Osteocyte (in vitro differentiated cells): ENCODE data around the gene USP21. TPM values are rescaled to one million over a fixed set of nuclear protein-coding genes. Genes with fewer than 3 reads are reported as not detected.

Experiments used
- DNase-seq: peaks from one replicate; pipeline ENCODE4 v3.0.0; 2021; ENCODE audit warnings: mixed read lengths; ENCODE audit not compliant: unreplicated experiment; ENCODE audit errors: extremely low spot score
- H3K27ac Mint-ChIP-seq: one replicate; pipeline ENCODE4 v1.8.0; 2021; ENCODE audit warnings: mild to moderate bottlenecking, mixed read lengths; ENCODE audit not compliant: unreplicated experiment
- H3K27me3 Mint-ChIP-seq: one replicate; pipeline ENCODE4 v1.8.0; 2021; ENCODE audit warnings: mixed read lengths; ENCODE audit not compliant: unreplicated experiment
- H3K36me3 Mint-ChIP-seq: one replicate; pipeline ENCODE4 v1.8.0; 2021; ENCODE audit warnings: mixed read lengths; ENCODE audit not compliant: unreplicated experiment
- H3K4me1 Mint-ChIP-seq: one replicate; pipeline ENCODE4 v1.8.0; 2021; ENCODE audit warnings: mixed read lengths; ENCODE audit not compliant: unreplicated experiment
- H3K4me3 Mint-ChIP-seq: one replicate; pipeline ENCODE4 v1.8.0; 2021; ENCODE audit warnings: mild to moderate bottlenecking, moderate library complexity, mixed read lengths; ENCODE audit not compliant: unreplicated experiment
- H3K9me3 Mint-ChIP-seq: one replicate; pipeline ENCODE4 v1.8.0; 2021; ENCODE audit warnings: mixed read lengths; ENCODE audit not compliant: unreplicated experiment
- total RNA-seq: library from RNA; stranded (reverse); gene quantifications from 2 replicates; pipeline ENCODE4 v1.2.1, GENCODE V29; 2021
- TF ChIP-seq, protein P1 (sequence below): fragments of 200-600 bp; sonication (generic); IDR thresholded peaks from 2 replicates; pipeline ENCODE4 v1.5.0; 2021; ENCODE audit warnings: antibody characterized with exemption, mild to moderate bottlenecking, moderate library complexity

Gene USP21
- total RNA-seq, 1 donor from 2014 or later, result 27.5 TPM

- Mint-ChIP-seq H3K4me1 (peaks cover 32% of the 10 kb centered on the region), H3K4me3 (peak overlapping the region; percentile 87), H3K27ac (no peak overlapping the region), H3K9me3 (no peaks in the 10 kb centered on the region), H3K27me3 (no peaks in the 10 kb centered on the region), H3K36me3 (peaks cover 20% of the 10 kb centered on the region)
- DNase-seq, result no peak
- TF ChIP-seq, protein P1, sequence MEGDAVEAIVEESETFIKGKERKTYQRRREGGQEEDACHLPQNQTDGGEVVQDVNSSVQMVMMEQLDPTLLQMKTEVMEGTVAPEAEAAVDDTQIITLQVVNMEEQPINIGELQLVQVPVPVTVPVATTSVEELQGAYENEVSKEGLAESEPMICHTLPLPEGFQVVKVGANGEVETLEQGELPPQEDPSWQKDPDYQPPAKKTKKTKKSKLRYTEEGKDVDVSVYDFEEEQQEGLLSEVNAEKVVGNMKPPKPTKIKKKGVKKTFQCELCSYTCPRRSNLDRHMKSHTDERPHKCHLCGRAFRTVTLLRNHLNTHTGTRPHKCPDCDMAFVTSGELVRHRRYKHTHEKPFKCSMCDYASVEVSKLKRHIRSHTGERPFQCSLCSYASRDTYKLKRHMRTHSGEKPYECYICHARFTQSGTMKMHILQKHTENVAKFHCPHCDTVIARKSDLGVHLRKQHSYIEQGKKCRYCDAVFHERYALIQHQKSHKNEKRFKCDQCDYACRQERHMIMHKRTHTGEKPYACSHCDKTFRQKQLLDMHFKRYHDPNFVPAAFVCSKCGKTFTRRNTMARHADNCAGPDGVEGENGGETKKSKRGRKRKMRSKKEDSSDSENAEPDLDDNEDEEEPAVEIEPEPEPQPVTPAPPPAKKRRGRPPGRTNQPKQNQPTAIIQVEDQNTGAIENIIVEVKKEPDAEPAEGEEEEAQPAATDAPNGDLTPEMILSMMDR, result no peak
Observed at GRCh38 chr1:161160671-161161145, 1.4 kb downstream of the USP21 start.

DNA sequence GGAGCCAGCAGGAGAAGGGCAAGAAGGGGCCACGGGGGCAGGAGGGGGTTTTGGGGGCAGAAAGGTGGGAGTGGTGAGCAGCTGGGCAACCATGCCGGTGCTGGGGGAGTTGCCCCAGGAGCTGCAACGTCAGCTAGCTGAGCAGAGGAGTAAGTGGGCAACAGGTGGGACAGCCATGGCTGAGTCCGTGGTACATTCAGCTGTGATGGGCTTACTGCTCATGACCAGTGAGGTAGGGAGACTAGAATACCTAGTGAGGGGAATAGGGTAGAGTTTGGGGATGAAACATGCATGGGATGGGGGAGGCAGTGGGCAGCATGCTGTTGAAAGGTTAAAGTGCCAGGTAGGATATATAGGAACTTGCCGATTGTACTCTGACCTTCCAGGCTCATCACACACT is 2.4 kb downstream of the USP21 start:
- Mint-ChIP-seq H3K4me3 (no peak overlapping the region), H3K27ac (no peak overlapping the region), H3K4me1 (peaks cover 35% of the 10 kb centered on the region), H3K36me3 (peaks cover 20% of the 10 kb centered on the region), H3K9me3 (no peaks in the 10 kb centered on the region), H3K27me3 (no peaks in the 10 kb centered on the region)
- TF ChIP-seq, protein P1, result no peak
- no peak for DNase-seq

- TF ChIP-seq, protein P1, result no peak
- no peaks in the 10 kb centered on the region for H3K27me3 Mint-ChIP-seq
- peaks cover 37% of the 10 kb centered on the region for H3K4me1 Mint-ChIP-seq
- H3K4me3 Mint-ChIP-seq, result no peak overlapping the region
- no peak for DNase-seq
- H3K9me3 Mint-ChIP-seq, result no peaks in the 10 kb centered on the region
- no peak overlapping the region for H3K27ac Mint-ChIP-seq
- H3K36me3 Mint-ChIP-seq, result peaks cover 20% of the 10 kb centered on the region
Observed at GRCh38 chr1:161162052-161162451, 2.8 kb downstream of the USP21 start.

GRCh38 chr1:161162806-161163205 is 3.5 kb downstream of the USP21 start:
- DNase-seq, result no peak
- TF ChIP-seq, protein P1, result no peak
- H3K27ac Mint-ChIP-seq, result no peak overlapping the region
- H3K27me3 Mint-ChIP-seq, result no peaks in the 10 kb centered on the region
- no peaks in the 10 kb centered on the region for H3K9me3 Mint-ChIP-seq
- H3K4me1 Mint-ChIP-seq, result peaks cover 45% of the 10 kb centered on the region
- peaks cover 14% of the 10 kb centered on the region for H3K36me3 Mint-ChIP-seq
- H3K4me3 Mint-ChIP-seq, result no peak overlapping the region

GRCh38 chr1:161163793-161164192 is 4.5 kb downstream of the USP21 start:
- TF ChIP-seq, protein P1, result no peak
- Mint-ChIP-seq H3K27ac (peak overlapping the region; percentile 29), H3K9me3 (no peaks in the 10 kb centered on the region), H3K4me1 (peaks cover 46% of the 10 kb centered on the region), H3K36me3 (peaks cover 12% of the 10 kb centered on the region), H3K27me3 (no peaks in the 10 kb centered on the region), H3K4me3 (no peak overlapping the region)
- no peak for DNase-seq
